HEK293T (cell line): ENCODE results near the gene SEZ6L.
A peak's percentile ranks its signal among the peaks of the same experiment; 100 is the strongest.

Source experiments
- CTCF ChIA-PET: fragments of 350-600 bp; formaldehyde crosslinking; extraction: SDS; loops from one replicate; lab custom pipeline; 2021; ENCODE audit warnings: antibody characterized with exemption, inconsistent platforms; lab: Yijun Ruan, JAX
- POLR2A ChIA-PET: fragments of 350-600 bp; formaldehyde crosslinking; extraction: SDS; loops from one replicate; lab custom pipeline; 2020; ENCODE audit warnings: antibody characterized with exemption, inconsistent platforms; lab: Yijun Ruan, JAX
- DNase-seq: peaks from one replicate; pipeline ENCODE4 v3.0.0; 2012; ENCODE audit warnings: mixed read lengths; ENCODE audit errors: extremely low spot score
- ARNT ChIP-seq: fragments of 450-650 bp; IDR thresholded peaks from 2 replicates; pipeline ENCODE4 v1.6.1; 2017; ENCODE audit warnings: mild to moderate bottlenecking
- BHLHE40 ChIP-seq: fragments of 450-650 bp; IDR thresholded peaks from 2 replicates; pipeline ENCODE4 v1.6.1; 2016; ENCODE audit warnings: mild to moderate bottlenecking, moderate library complexity, borderline replicate concordance
- CTBP1 ChIP-seq: fragments of 450-650 bp; IDR thresholded peaks from 2 replicates; pipeline ENCODE4 v1.6.1; 2016; ENCODE audit warnings: borderline replicate concordance
- ELF4 ChIP-seq: fragments of 450-650 bp; IDR thresholded peaks from 2 replicates; pipeline ENCODE4 v1.6.1; 2017; ENCODE audit warnings: antibody characterized with exemption
- FOXA1 ChIP-seq: fragments of 450-650 bp; IDR thresholded peaks from 2 replicates; pipeline ENCODE4 v1.6.1; 2016; ENCODE audit warnings: mild to moderate bottlenecking
- FOXK2 ChIP-seq: fragments of 450-650 bp; IDR thresholded peaks from 2 replicates; pipeline ENCODE4 v1.6.1; 2016; ENCODE audit warnings: mild to moderate bottlenecking
- FOXM1 ChIP-seq: fragments of 450-650 bp; IDR thresholded peaks from 2 replicates; pipeline ENCODE4 v1.6.1; 2017; ENCODE audit warnings: mild to moderate bottlenecking, borderline replicate concordance
- HDGF ChIP-seq: fragments of 450-650 bp; IDR thresholded peaks from 2 replicates; pipeline ENCODE4 v1.6.1; 2017; ENCODE audit warnings: antibody characterized with exemption, borderline replicate concordance
- L3MBTL2 ChIP-seq: fragments of 450-650 bp; conservative IDR thresholded peaks from 2 replicates; pipeline ENCODE4 v1.6.1; 2016; ENCODE audit warnings: mild to moderate bottlenecking
- LEF1 ChIP-seq: fragments of 450-650 bp; IDR thresholded peaks from 2 replicates; pipeline ENCODE4 v1.6.1; 2017; ENCODE audit warnings: mild to moderate bottlenecking, borderline replicate concordance
- NFRKB ChIP-seq: fragments of 450-650 bp; IDR thresholded peaks from 2 replicates; pipeline ENCODE4 v1.6.1; 2016; ENCODE audit warnings: mild to moderate bottlenecking, moderate library complexity
- PKNOX1 ChIP-seq: fragments of 450-650 bp; IDR thresholded peaks from 2 replicates; pipeline ENCODE4 v1.6.1; 2016
- SP1 ChIP-seq: fragments of 450-650 bp; IDR thresholded peaks from 2 replicates; pipeline ENCODE4 v1.6.1; 2017
- SUZ12 ChIP-seq: fragments of 450-650 bp; IDR thresholded peaks from 2 replicates; pipeline ENCODE4 v1.6.1; 2016; ENCODE audit warnings: mild to moderate bottlenecking
- TARDBP ChIP-seq: fragments of 450-650 bp; IDR thresholded peaks from 2 replicates; pipeline ENCODE4 v1.6.1; 2016
- ZNF384 ChIP-seq: fragments of 450-650 bp; IDR thresholded peaks from 2 replicates; pipeline ENCODE4 v1.6.1; 2016

The SEZ6L gene

DNA sequence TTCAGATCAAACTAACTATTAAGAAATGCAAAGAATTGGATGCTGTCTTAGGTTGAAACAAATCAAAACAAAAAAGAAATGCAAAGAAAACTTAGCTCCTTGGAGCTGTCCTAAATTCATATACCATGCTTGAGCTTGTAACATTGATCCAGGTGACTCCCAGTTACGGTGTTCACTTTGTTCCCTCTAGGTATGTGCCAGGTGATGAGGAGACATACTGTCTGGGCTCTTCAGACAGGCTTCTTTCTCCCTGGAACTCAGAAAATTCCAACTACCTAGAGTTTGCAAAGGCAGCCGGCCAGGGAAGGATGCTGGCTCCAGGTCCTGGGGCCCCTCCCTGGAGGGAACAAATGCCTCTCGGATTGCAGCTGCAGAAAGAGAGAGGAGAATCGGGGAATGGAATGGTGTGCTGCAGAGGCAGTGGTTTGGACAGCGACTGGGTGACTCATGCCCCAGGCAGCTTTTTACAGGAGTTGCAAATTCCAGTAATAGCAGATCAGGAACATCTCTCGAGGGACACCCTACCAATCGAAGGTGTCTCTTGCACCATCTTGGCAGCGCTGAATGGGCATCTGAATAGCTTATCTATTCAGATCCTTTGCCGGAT lies 247.5 kb downstream of the SEZ6L start:
- CTCF ChIA-PET, result interaction anchor here (0.6 kb wide), 1 partner anchor 513 kb away, joined by 4 read pairs; no protein-coding TSS in a partner anchor
- POLR2A ChIA-PET, result no interaction called here
- TF ChIP-seq FOXA1, result no peak
- TF ChIP-seq L3MBTL2, result no peak
- no peak for TF ChIP-seq ARNT
- TF ChIP-seq CTBP1, result no peak
- TF ChIP-seq FOXM1, result no peak
- no peak for TF ChIP-seq NFRKB
- TF ChIP-seq SP1, result no peak
- TF ChIP-seq FOXK2, result no peak
- TF ChIP-seq ZNF384, result no peak
- TF ChIP-seq TARDBP, result no peak
- TF ChIP-seq BHLHE40, result no peak
- TF ChIP-seq SUZ12, result no peak
- no peak for TF ChIP-seq HDGF
- TF ChIP-seq ELF4, result no peak
- no peak for TF ChIP-seq PKNOX1
- TF ChIP-seq LEF1, result no peak
- DNase-seq, result no peak

GRCh38 chr22:26417406-26417805 lies 248.1 kb downstream of the SEZ6L start:
- DNase-seq, result no peak
- POLR2A ChIA-PET, result no interaction called here
- CTCF ChIA-PET, result no interaction called here
- TF ChIP-seq NFRKB, result no peak
- TF ChIP-seq SP1, result no peak
- no peak for TF ChIP-seq CTBP1
- TF ChIP-seq HDGF, result no peak
- no peak for TF ChIP-seq FOXK2
- TF ChIP-seq L3MBTL2, result no peak
- TF ChIP-seq ARNT, result no peak
- no peak for TF ChIP-seq TARDBP
- no peak for TF ChIP-seq ELF4
- no peak for TF ChIP-seq BHLHE40
- no peak for TF ChIP-seq PKNOX1
- no peak for TF ChIP-seq LEF1
- TF ChIP-seq SUZ12, result no peak
- no peak for TF ChIP-seq FOXM1
- no peak for TF ChIP-seq ZNF384
- no peak for TF ChIP-seq FOXA1

DNA sequence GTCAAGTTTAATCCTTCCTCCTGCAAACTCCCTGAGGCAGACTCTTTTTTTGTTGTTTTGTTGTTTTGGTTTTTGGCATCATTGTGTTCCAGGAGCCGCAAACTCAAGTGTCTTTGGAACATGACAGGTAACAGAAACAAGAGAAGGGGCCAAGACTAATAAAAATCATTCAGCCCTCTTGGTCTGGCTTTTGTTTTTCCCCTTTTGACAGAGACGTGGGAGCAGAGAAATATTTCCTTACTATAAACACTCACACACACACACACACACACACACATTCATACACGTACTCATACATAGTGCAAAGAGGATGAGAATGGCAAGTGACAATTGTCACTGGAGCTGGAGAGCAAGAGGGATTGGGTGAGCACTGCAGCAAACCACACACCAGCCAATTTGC lies 249.4 kb downstream of the SEZ6L start:
- CTCF ChIA-PET, result interaction anchor here (1.0 kb wide), 1 partner anchor 56 kb away, joined by 3 read pairs; no protein-coding TSS in a partner anchor
- TF ChIP-seq ARNT (no peak), LEF1 (no peak), CTBP1 (no peak), HDGF (no peak), NFRKB (no peak), FOXA1 (no peak), ELF4 (no peak), L3MBTL2 (no peak)
- POLR2A ChIA-PET, result interaction anchor here (1.0 kb wide), 1 partner anchor 10 kb away, joined by 3 read pairs; no protein-coding TSS in a partner anchor
- no peak for DNase-seq

DNA sequence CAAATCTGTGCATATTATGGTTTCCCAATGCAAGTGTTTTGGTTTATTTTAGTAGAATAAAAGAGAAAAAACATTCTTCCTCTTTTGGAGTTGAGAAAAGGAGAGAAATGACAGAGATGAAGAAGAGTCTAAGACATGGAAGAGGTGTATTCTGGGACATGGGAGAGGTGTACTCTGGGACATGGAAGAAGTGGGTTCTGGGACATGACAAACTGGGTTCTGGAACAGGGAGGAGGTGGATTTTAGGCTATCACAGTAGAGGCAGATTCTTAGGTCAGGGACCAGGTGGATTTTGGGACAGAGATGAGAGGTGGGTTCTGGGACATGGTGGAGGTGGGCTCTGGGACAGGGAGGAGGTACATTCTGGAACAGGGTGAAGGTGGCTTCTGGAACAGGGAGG lies 257.7 kb downstream of the SEZ6L start:
- no peak for DNase-seq
- TF ChIP-seq ZNF384 (no peak), PKNOX1 (no peak), NFRKB (no peak), SUZ12 (no peak)
- POLR2A ChIA-PET, result no interaction called here
- CTCF ChIA-PET, result no interaction called here

DNA sequence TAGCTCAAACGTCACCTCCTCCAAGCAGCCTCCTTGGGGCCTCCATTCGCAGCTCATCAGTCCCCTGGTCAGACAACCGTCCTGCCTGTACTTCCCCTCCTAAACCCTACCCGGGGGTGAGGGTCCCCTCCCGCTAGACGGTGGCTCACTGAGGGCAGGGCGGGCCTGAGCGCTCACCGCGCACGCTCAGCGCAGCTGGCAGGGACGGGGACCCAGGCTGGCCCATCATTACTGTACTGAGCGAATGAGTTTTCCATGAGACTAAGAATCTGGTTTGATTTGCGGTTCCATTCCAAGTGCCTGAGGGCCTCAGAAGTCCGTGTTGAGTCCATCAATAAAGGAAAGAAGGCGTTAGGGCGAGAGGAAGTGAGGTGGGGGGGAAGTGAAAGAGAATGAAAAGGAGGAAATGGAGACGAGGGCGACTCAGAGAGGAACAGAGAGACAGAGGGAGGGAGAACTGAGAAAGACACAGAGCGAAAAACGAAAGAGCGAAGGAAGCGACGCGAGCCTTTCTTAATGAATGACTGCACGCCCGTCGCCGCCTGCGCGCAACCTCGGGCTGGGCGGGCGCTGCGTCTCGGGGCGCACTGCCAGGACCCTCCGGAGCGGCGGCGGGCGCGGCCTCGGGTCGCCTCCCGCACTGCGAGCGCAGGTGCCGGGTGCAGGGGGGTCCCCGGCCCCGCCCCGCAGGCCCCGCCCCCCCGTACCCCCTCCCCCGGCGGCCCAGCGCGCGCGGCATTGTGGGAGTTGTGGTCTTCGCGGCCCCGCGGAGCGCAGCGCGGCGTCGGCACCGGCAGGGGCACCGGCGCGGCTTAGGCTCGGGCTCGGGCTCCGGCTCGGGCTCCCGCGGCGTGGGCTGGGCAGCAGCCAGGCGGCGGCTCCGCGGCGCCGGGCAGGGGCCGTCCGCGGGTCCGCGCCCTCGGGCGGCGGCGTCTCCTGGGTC lies 259.5 kb downstream of the SEZ6L start, which contains the start of gene ASPHD2:
TSS of gene ASPHD2 (plus strand) at position 746 of the 943 bp plus-strand sequence. CDS start 4,356 bp downstream, outside the sequence.
- ChIA-PET POLR2A (interaction anchor here (1.0 to 1.9 kb wide), 4 partner anchors 8 to 55 kb away, joined by 3 to 6 read pairs (median 4); partner anchors contain the start of genes HPS4 and SRRD), CTCF (no interaction called here)
- peak; percentile 87 for DNase-seq
- TF ChIP-seq PKNOX1 (0 out of 2 replicates have a peak, but pooled peaks have one; percentile 2), NFRKB (no peak), SUZ12 (no peak), L3MBTL2 (peak; percentile 44; the same call in 1 of the 2 replicates), ELF4 (no peak), FOXM1 (no peak), ARNT (no peak), FOXA1 (no peak), ZNF384 (no peak), SP1 (no peak)
